Measurements from ENCODE around the gene SH3PXD2A. TPM values are rescaled to one million over a fixed set of nuclear protein-coding genes. Genes with fewer than 3 reads are reported as not detected.

The SH3PXD2A gene
- total RNA-seq, 1 donor from 2014 or later, result 38.6 TPM

- Mint-ChIP-seq H3K27me3 (no peaks in the 10 kb centered on the region), H3K27ac (no peak overlapping the region)
- no peak for TF ChIP-seq CTCF (conservative IDR thresholded peaks at IDR 0.05)
Observed at GRCh38 chr10:103701380-103702222, 153.8 kb downstream of the SH3PXD2A start.

GRCh38 chr10:103700436-103700715 lies 155.0 kb downstream of the SH3PXD2A start:
- no peak for TF ChIP-seq CTCF (conservative IDR thresholded peaks at IDR 0.05)
- Mint-ChIP-seq H3K4me3 (no peak overlapping the region), H3K36me3 (peaks cover 4% of the 10 kb centered on the region), H3K9me3 (no peaks in the 10 kb centered on the region), H3K27ac (no peak overlapping the region), H3K4me1 (ENCODE audit: unreplicated experiment) (peaks cover 4% of the 10 kb centered on the region), H3K27me3 (peaks cover 5% of the 10 kb centered on the region)
- no peak for DNase-seq (ENCODE audit: extremely low spot score, unreplicated experiment)

More at GRCh38 chr10:103701380-103702222, 153.8 kb downstream of the SH3PXD2A start:
- peaks cover under 1% of the 10 kb centered on the region for H3K4me1 Mint-ChIP-seq (ENCODE audit: unreplicated experiment)
- no peaks in the 10 kb centered on the region for H3K9me3 Mint-ChIP-seq
- H3K36me3 Mint-ChIP-seq, result peaks cover 4% of the 10 kb centered on the region
- H3K4me3 Mint-ChIP-seq, result no peak overlapping the region
- DNase-seq (ENCODE audit: extremely low spot score, unreplicated experiment), result no peak

- DNase-seq (ENCODE audit: extremely low spot score, unreplicated experiment), result no peak
- Mint-ChIP-seq H3K27me3 (peaks cover 5% of the 10 kb centered on the region), H3K36me3 (peaks cover 4% of the 10 kb centered on the region), H3K9me3 (no peaks in the 10 kb centered on the region), H3K27ac (no peak overlapping the region), H3K4me3 (no peak overlapping the region), H3K4me1 (ENCODE audit: unreplicated experiment) (peaks cover 4% of the 10 kb centered on the region)
- peak; percentile 59 for TF ChIP-seq CTCF (conservative IDR thresholded peaks at IDR 0.05)
Observed at GRCh38 chr10:103699611-103700435, 155.6 kb downstream of the SH3PXD2A start.

- Mint-ChIP-seq H3K4me1 (ENCODE audit: unreplicated experiment) (peaks cover 7% of the 10 kb centered on the region), H3K27ac (peak overlapping the region; percentile 65), H3K4me3 (no peak overlapping the region), H3K36me3 (peaks cover 4% of the 10 kb centered on the region), H3K9me3 (no peaks in the 10 kb centered on the region), H3K27me3 (peaks cover 14% of the 10 kb centered on the region)
- no peak for DNase-seq (ENCODE audit: extremely low spot score, unreplicated experiment)
- no peak for TF ChIP-seq CTCF (conservative IDR thresholded peaks at IDR 0.05)
Observed at GRCh38 chr10:103698266-103698665, 157.1 kb downstream of the SH3PXD2A start.

GRCh38 chr10:103697787-103698186 lies 157.6 kb downstream of the SH3PXD2A start:
- H3K4me1 Mint-ChIP-seq (ENCODE audit: unreplicated experiment), result peaks cover 7% of the 10 kb centered on the region
- H3K9me3 Mint-ChIP-seq, result no peaks in the 10 kb centered on the region
- no peak overlapping the region for H3K4me3 Mint-ChIP-seq
- no peak for DNase-seq (ENCODE audit: extremely low spot score, unreplicated experiment)
- peaks cover 4% of the 10 kb centered on the region for H3K36me3 Mint-ChIP-seq
- no peak overlapping the region for H3K27ac Mint-ChIP-seq
- TF ChIP-seq CTCF (conservative IDR thresholded peaks at IDR 0.05), result no peak
- H3K27me3 Mint-ChIP-seq, result peaks cover 15% of the 10 kb centered on the region

All from type B pancreatic cell (in vitro differentiated cells).